Measurements from ENCODE around the gene SAPCD2.

Gene SAPCD2

GRCh38 chr9:137019891-137020683 lies 50.3 kb downstream of the SAPCD2 start:
- DNase-seq (ENCODE audit: low read depth in 2 of 2) = no peak

- DNase-seq (ENCODE audit: low read depth in 2 of 2) = no peak
Measured at GRCh38 chr9:137018761-137019559, 51.4 kb downstream of the SAPCD2 start.

- DNase-seq (ENCODE audit: low read depth in 2 of 2) = no peak
Measured at GRCh38 chr9:137017791-137018497, 52.4 kb downstream of the SAPCD2 start.

- no peak for DNase-seq (ENCODE audit: low read depth in 2 of 2)
Measured at GRCh38 chr9:137017071-137017470, 53.3 kb downstream of the SAPCD2 start.

- no peak for DNase-seq (ENCODE audit: low read depth in 2 of 2)
Measured at GRCh38 chr9:137016436-137016835, 53.9 kb downstream of the SAPCD2 start.

GRCh38 chr9:137015976-137016375 lies 54.4 kb downstream of the SAPCD2 start:
- DNase-seq (ENCODE audit: low read depth in 2 of 2) = no peak

- no peak for DNase-seq (ENCODE audit: low read depth in 2 of 2)
Measured at GRCh38 chr9:137015540-137015930, 54.8 kb downstream of the SAPCD2 start.

- DNase-seq (ENCODE audit: low read depth in 2 of 2) = no peak
Measured at GRCh38 chr9:137014776-137015539, 55.4 kb downstream of the SAPCD2 start.

- DNase-seq (ENCODE audit: low read depth in 2 of 2) = no peak
Measured at GRCh38 chr9:137014166-137014565, 56.2 kb downstream of the SAPCD2 start.

GRCh38 chr9:137013571-137013940 lies 56.8 kb downstream of the SAPCD2 start:
- DNase-seq (ENCODE audit: low read depth in 2 of 2) = no peak

GRCh38 chr9:137012694-137013570 lies 57.4 kb downstream of the SAPCD2 start:
- DNase-seq (ENCODE audit: low read depth in 2 of 2) = no peak
